Type B pancreatic cell (in vitro differentiated cells): ENCODE measurements around the gene DCP2. TPM values are rescaled to one million over a fixed set of nuclear protein-coding genes. Genes with fewer than 3 reads are reported as not detected.

Source experiments
- DNase-seq: peaks from one replicate; pipeline ENCODE4 v3.0.0; 2021; ENCODE audit warnings: mixed read lengths; ENCODE audit not compliant: unreplicated experiment; ENCODE audit errors: extremely low spot score
- H3K27ac Mint-ChIP-seq: 2 replicates; pipeline ENCODE4 v1.8.0; 2021; ENCODE audit warnings: mild to moderate bottlenecking, mixed read lengths
- H3K27me3 Mint-ChIP-seq: 2 replicates; pipeline ENCODE4 v1.8.0; 2021; ENCODE audit warnings: mixed read lengths
- H3K36me3 Mint-ChIP-seq: 2 replicates; pipeline ENCODE4 v1.8.0; 2021; ENCODE audit warnings: mixed read lengths
- H3K4me1 Mint-ChIP-seq: one replicate; pipeline ENCODE4 v1.8.0; 2021; ENCODE audit warnings: mixed read lengths; ENCODE audit not compliant: unreplicated experiment
- H3K4me3 Mint-ChIP-seq: 2 replicates; pipeline ENCODE4 v1.8.0; 2021; ENCODE audit warnings: mild to moderate bottlenecking, mixed read lengths
- H3K9me3 Mint-ChIP-seq: 2 replicates; pipeline ENCODE4 v1.8.0; 2021; ENCODE audit warnings: mixed read lengths
- CTCF ChIP-seq: fragments of 200-600 bp; sonication (generic); conservative IDR thresholded peaks from 2 replicates; pipeline ENCODE4 v1.5.0; 2021; ENCODE audit warnings: antibody characterized with exemption, mild to moderate bottlenecking
- total RNA-seq: library from RNA; stranded (reverse); gene quantifications from 2 replicates; pipeline ENCODE4 v1.2.1, GENCODE V29; 2021; ENCODE audit warnings: low replicate concordance

Gene DCP2
- total RNA-seq, 1 donor from 2014 or later: 90.3 TPM

- Mint-ChIP-seq H3K9me3 (no peaks in the 10 kb centered on the region), H3K4me3 (no peak overlapping the region), H3K36me3 (no peaks in the 10 kb centered on the region), H3K27ac (no peak overlapping the region), H3K27me3 (no peaks in the 10 kb centered on the region), H3K4me1 (peaks cover 6% of the 10 kb centered on the region)
- DNase-seq: no peak
- TF ChIP-seq CTCF: no peak
Measured at GRCh38 chr5:112971276-112971675, 5.3 kb upstream of the DCP2 start.

DNA sequence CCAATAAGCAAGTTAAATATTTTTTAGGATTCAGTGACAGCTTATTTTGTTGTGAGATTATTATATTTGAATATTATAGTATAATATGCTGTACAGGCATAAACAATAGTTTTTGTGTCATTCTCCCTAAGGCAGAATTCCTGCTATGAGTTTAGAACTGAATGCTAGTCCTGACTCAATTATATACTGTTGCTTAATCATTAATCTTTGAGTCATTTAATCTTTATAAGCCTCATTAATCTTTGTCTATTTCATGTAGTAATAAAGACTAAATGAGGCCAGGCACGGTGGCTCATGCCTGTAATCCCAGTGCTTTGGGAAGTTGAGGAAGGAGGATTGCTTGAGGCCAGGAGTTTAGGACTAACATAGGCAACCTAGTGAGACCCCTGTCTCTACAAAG, 3.6 kb upstream of the DCP2 start:
- H3K27me3 Mint-ChIP-seq: no peaks in the 10 kb centered on the region
- no peaks in the 10 kb centered on the region for H3K36me3 Mint-ChIP-seq
- H3K27ac Mint-ChIP-seq: no peak overlapping the region
- no peak for TF ChIP-seq CTCF
- no peak overlapping the region for H3K4me3 Mint-ChIP-seq
- peaks cover 10% of the 10 kb centered on the region for H3K4me1 Mint-ChIP-seq
- DNase-seq: no peak
- H3K9me3 Mint-ChIP-seq: no peaks in the 10 kb centered on the region

DNA sequence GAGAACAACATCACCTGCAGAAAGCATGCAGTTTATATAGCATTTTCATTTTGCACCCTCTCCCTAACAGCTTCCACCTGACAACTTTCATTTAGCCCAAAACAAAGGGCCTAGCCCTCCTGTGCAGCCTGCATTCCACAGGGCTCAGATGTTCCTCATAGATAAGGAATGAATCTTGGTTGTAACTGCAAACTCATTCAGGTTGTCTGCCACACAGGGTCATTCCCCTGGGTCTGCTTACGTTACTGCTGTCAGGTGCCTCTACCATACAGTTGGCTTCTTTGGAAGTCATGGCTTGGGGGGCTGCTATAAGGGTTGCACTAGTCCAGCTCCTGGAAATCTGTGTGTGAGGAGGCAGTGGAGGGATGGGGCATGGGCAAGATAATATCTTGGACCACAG, 2.7 kb upstream of the DCP2 start:
- H3K27ac Mint-ChIP-seq: no peak overlapping the region
- H3K4me1 Mint-ChIP-seq: peaks cover 14% of the 10 kb centered on the region

GRCh38 chr5:112974901-112975300, 1.7 kb upstream of the DCP2 start:
- Mint-ChIP-seq H3K27ac (no peak overlapping the region), H3K27me3 (no peaks in the 10 kb centered on the region), H3K4me3 (peak overlapping the region; percentile 98), H3K4me1 (peaks cover 21% of the 10 kb centered on the region), H3K36me3 (peaks cover 4% of the 10 kb centered on the region), H3K9me3 (no peaks in the 10 kb centered on the region)
- no peak for DNase-seq
- TF ChIP-seq CTCF: no peak

More for the DNA sequence above, 2.7 kb upstream of the DCP2 start:
- no peaks in the 10 kb centered on the region for H3K9me3 Mint-ChIP-seq
- H3K36me3 Mint-ChIP-seq: no peaks in the 10 kb centered on the region
- TF ChIP-seq CTCF: no peak
- no peaks in the 10 kb centered on the region for H3K27me3 Mint-ChIP-seq
- DNase-seq: no peak
- no peak overlapping the region for H3K4me3 Mint-ChIP-seq

DNA sequence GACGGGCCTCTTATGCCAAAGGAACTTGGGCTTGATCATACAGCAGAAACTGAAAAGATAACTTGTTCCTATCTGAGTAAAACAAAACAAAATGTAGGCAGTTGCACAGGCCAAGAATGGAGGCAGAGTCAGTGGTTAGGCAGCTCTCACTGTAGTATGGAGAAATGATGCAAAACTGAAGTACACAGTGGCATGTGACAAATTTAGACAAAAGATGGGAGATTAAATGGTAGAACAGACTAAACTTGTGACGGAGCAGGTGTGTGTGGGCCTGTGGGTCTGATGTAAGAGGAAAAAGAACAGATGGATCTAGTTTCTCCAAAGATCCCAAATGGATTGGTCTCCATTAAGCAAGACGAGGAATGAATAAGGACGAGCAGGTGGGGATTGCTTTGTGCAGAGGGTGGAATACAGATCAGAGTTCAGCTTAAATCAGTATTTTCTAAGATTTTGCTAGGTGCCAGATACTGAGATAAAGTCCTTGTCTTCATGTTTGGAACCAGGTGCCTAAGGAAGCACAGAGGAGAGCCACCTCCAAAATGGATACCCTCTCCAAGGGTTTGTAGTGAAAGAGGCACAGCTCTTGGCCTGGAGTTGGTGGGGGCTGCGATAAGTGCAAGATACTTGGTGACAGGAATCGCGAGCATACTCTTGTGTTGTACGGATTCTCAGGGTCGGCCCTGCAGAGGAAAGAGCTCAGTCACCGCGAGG, 722 bp upstream of the DCP2 start:
- Mint-ChIP-seq H3K4me3 (peak overlapping the region; percentile 98), H3K4me1 (peaks cover 25% of the 10 kb centered on the region), H3K9me3 (no peaks in the 10 kb centered on the region), H3K27me3 (no peaks in the 10 kb centered on the region), H3K36me3 (peaks cover 4% of the 10 kb centered on the region), H3K27ac (peak overlapping the region; percentile 95)
- DNase-seq: no peak
- TF ChIP-seq CTCF: no peak
